GM10266 (cell line): ENCODE measurements around the gene MLLT3.

Experiments used
- DNase-seq: peaks from one replicate; pipeline ENCODE4 v3.0.0; 2012; ENCODE audit errors: extremely low spot score
- TF ChIP-seq, protein P1 (sequence below): IDR thresholded peaks from 2 replicates; pipeline ENCODE4 v1.5.1; 2012; ENCODE audit warnings: mild to moderate bottlenecking, low read depth; ENCODE audit not compliant: control insufficient read depth, insufficient read depth; ENCODE audit errors: missing control alignments

The MLLT3 gene

DNA sequence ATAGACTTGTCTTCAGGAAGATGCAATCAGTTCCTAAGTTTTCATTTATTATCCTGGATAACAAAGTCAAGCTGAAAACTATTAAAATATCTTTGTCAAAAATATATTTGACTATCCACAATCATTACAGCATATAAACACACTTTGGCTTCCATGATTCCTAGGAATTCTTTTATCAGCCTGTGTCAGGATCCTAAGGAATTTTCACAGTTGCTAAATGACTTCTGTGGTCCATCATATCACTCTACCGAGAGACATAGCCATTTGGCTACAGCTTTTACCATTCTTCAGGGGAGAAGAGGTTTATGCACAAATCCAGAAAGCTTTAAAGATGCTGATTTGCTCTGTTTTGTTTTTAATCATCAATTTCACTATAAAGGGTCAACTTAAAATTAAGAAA, 128.3 kb downstream of the MLLT3 start:
- TF ChIP-seq, protein P1, sequence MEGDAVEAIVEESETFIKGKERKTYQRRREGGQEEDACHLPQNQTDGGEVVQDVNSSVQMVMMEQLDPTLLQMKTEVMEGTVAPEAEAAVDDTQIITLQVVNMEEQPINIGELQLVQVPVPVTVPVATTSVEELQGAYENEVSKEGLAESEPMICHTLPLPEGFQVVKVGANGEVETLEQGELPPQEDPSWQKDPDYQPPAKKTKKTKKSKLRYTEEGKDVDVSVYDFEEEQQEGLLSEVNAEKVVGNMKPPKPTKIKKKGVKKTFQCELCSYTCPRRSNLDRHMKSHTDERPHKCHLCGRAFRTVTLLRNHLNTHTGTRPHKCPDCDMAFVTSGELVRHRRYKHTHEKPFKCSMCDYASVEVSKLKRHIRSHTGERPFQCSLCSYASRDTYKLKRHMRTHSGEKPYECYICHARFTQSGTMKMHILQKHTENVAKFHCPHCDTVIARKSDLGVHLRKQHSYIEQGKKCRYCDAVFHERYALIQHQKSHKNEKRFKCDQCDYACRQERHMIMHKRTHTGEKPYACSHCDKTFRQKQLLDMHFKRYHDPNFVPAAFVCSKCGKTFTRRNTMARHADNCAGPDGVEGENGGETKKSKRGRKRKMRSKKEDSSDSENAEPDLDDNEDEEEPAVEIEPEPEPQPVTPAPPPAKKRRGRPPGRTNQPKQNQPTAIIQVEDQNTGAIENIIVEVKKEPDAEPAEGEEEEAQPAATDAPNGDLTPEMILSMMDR, result no peak
- no peak for DNase-seq

- DNase-seq, result no peak
- TF ChIP-seq, protein P1, result no peak
Measured at GRCh38 chr9:20492772-20493171, 129.5 kb downstream of the MLLT3 start.

GRCh38 chr9:20491612-20492011, 130.7 kb downstream of the MLLT3 start:
- DNase-seq, result no peak
- TF ChIP-seq, protein P1, result no peak

GRCh38 chr9:20490246-20490834, 132.0 kb downstream of the MLLT3 start:
- DNase-seq, result no peak
- TF ChIP-seq, protein P1, result no peak

DNA sequence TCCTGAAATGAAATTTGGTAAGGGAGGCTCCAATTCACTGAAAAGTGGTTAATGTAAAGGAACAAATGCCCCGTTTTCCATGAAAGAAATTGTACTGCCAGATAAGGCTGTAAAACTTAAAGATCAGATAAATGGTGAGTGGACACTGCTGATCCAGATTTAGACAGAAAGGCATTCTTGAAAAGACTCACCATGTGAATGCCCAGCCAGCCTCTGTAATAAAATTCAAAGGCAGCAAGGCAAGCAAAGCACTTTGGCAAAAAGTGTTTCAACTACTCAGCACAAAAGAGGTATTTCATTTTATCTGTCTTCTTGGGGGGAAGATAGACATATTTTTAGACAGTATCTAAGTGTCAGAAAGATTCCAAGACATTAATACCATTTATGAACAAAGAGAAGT, 133.6 kb downstream of the MLLT3 start:
- no peak for DNase-seq
- TF ChIP-seq, protein P1, result no peak

DNA sequence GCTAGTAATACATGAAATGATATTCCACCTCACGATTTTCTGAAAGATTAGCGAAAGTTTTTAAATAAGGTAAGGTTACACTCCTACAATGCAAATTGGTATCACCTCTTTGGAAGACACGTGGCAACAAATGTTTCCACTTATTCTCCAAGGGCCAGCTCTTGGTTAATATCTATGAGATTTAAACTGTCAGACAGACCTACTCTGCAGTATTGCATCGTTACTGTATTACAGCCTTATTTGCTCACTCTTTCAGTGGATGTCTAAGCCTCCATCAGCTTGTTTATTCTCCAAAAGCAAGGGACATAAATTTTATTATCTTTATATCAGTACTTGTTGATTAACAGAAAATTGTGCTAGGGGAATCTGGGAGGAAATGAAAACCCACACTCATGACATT, 135.7 kb downstream of the MLLT3 start:
- no peak for DNase-seq
- TF ChIP-seq, protein P1, result no peak

GRCh38 chr9:20481437-20481836, 140.9 kb downstream of the MLLT3 start:
- TF ChIP-seq, protein P1, result no peak
- DNase-seq, result no peak
